K562 (cell line): ENCODE results near the gene NECTIN1. TPM values are rescaled to one million over a fixed set of nuclear protein-coding genes. Genes with fewer than 3 reads are reported as not detected.
A peak's percentile ranks its signal among the peaks of the same experiment; 100 is the strongest.

Experiments
- CCAR2 ChIP-seq: fragments of 200-400 bp; formaldehyde crosslinking; IDR thresholded peaks from 2 replicates; pipeline ENCODE4 v1.6.1; 2017; ENCODE audit warnings: mild to moderate bottlenecking, low read depth, low read length
- DMBX1 ChIP-seq: fragments of 250-450 bp; sonication (Bioruptor Pico); IDR thresholded peaks from 2 replicates; pipeline ENCODE4 v1.8.0; 2022; ENCODE audit warnings: inconsistent platforms, mild to moderate bottlenecking, moderate library complexity, borderline replicate concordance
- KAT8 ChIP-seq: fragments of 450-650 bp; IDR thresholded peaks from 2 replicates; pipeline ENCODE4 v1.6.1; 2016; ENCODE audit warnings: low read depth, mild to moderate bottlenecking
- MECOM ChIP-seq: fragments of 250-450 bp; sonication (Bioruptor Pico); IDR thresholded peaks from 2 replicates; pipeline ENCODE4 v1.8.0; 2022; ENCODE audit warnings: inconsistent platforms
- PYGO2 ChIP-seq: fragments of 450-650 bp; IDR thresholded peaks from 2 replicates; pipeline ENCODE4 v1.6.1; 2016; ENCODE audit warnings: mild to moderate bottlenecking, missing genetic modification characterization, moderate library complexity, missing compliant biosample characterization
- SRSF3 ChIP-seq: fragments of 200-400 bp; formaldehyde crosslinking; IDR thresholded peaks from 2 replicates; pipeline ENCODE4 v1.6.1; 2016; ENCODE audit warnings: mild to moderate bottlenecking, low read length, moderate library complexity; ENCODE audit not compliant: insufficient read depth
- ZNF347 ChIP-seq: fragments of 450-650 bp; formaldehyde crosslinking; IDR thresholded peaks from 2 replicates; pipeline ENCODE4 v1.4.0; 2020; ENCODE audit warnings: low read depth, mild to moderate bottlenecking, moderate library complexity
- ZNF696 ChIP-seq: fragments of 250-450 bp; sonication (Bioruptor Pico); conservative IDR thresholded peaks from 2 replicates; pipeline ENCODE4 v1.4.0; 2020; ENCODE audit warnings: mild to moderate bottlenecking, moderate library complexity
- polyA plus RNA-seq, 8 experiments: library from polyadenylated mRNA; depleted of rRNA in 4 of 8; stranded (reverse) in 5 of 8; unstranded in 3 of 8; fragments of >200 nt; fragmentation: Nextera tagmentation in 2 of 8; fragmentation: Illumina TruSeq in 1 of 8; extraction: Ambion mirVana in 2 of 8; extraction: Trizol in 1 of 8; gene quantifications; 2 replicates each; pipeline versions ENCODE4 v1.2.1 to v1.2.3, GENCODE V29; 2011 to 2014; ENCODE audit warnings: inconsistent platforms in 1 of 8, missing spikeins in 1 of 8
- total RNA-seq, 7 experiments: library from RNA; depleted of rRNA in 6 of 7; stranded (reverse); fragments of >200 nt in 6 of 7; fragmentation: Illumina TruSeq in 2 of 7; extraction: Trizol in 2 of 7; gene quantifications; 2 replicates each; pipeline versions ENCODE4 v1.2.1 to v1.2.3, GENCODE V29; 2011 to 2021; ENCODE audit warnings: low replicate concordance in 1 of 7
- TF ChIP-seq, protein P1 (sequence below): fragments of 200-800 bp; sonication (Bioruptor generic); IDR thresholded peaks from 2 replicates; pipeline ENCODE4 v1.6.1; 2017; ENCODE audit warnings: missing genetic modification characterization, missing compliant biosample characterization
- TF ChIP-seq, protein P2 (sequence below): fragments of 450-650 bp; IDR thresholded peaks from 2 replicates; pipeline ENCODE4 v1.6.1; 2016
- TF ChIP-seq, protein P3 (sequence below), 3 experiments: IDR thresholded peaks in 2 of 3; conservative IDR thresholded peaks in 1 of 3; 2 replicates each; pipeline ENCODE4 v1.5.1; 2011 to 2012; ENCODE audit warnings: low read length in 3 of 3, mild to moderate bottlenecking in 3 of 3, control low read depth in 2 of 3, improper control_type of control experiment in 1 of 3, inconsistent platforms in 1 of 3, low read depth in 1 of 3, mixed read lengths in 1 of 3, moderate library complexity in 1 of 3; ENCODE audit not compliant: insufficient read depth in 2 of 3

NECTIN1 gene
- total and polyA plus RNA-seq, 9 of the 15 experiments (the other 6 are each of a cell fraction or from before 2014, with no cell fraction given) = 0.09 to 0.53 (median 0.23) TPM; not detected in 2

DNA sequence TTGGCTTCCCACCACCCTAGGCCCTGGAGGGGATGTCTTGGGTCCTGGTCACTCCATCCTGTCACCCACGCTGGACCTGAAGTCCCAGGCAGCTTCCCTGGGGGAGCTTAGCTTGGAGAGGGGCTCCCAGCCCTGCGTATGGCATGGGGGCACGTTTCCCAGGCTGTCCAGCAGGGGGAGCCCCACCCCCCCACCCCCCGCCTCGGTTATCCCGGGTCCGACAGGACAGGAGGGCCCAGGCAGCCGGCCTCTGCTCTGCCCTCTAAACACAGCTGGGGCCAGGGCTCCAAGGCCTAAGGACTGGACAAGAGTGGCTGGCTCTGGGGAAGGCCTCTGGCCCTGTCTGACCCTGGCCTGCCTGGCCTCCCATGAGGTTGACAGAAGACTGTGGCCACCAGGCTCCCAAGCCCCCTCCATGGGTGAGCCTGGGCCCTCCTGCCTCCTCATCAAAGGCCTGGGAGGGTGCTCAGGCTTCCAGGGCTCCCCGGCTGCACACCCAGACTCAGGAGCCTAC is 104.8 kb downstream of the NECTIN1 start (continued):
- TF ChIP-seq, protein P1, sequence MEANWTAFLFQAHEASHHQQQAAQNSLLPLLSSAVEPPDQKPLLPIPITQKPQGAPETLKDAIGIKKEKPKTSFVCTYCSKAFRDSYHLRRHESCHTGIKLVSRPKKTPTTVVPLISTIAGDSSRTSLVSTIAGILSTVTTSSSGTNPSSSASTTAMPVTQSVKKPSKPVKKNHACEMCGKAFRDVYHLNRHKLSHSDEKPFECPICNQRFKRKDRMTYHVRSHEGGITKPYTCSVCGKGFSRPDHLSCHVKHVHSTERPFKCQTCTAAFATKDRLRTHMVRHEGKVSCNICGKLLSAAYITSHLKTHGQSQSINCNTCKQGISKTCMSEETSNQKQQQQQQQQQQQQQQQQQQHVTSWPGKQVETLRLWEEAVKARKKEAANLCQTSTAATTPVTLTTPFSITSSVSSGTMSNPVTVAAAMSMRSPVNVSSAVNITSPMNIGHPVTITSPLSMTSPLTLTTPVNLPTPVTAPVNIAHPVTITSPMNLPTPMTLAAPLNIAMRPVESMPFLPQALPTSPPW (CRISPR knock-in tag) = peak; percentile 35; the same call in 1 of the 2 replicates
- no peak for TF ChIP-seq KAT8
- no peak for TF ChIP-seq ZNF696 (CRISPR knock-in tag)
- TF ChIP-seq SRSF3 = no peak
- TF ChIP-seq CCAR2 = no peak
- no peak for TF ChIP-seq MECOM (CRISPR knock-in tag)
- TF ChIP-seq PYGO2 (tag) = no peak
- TF ChIP-seq ZNF347 (CRISPR knock-in tag) = no peak
- TF ChIP-seq, protein P2, sequence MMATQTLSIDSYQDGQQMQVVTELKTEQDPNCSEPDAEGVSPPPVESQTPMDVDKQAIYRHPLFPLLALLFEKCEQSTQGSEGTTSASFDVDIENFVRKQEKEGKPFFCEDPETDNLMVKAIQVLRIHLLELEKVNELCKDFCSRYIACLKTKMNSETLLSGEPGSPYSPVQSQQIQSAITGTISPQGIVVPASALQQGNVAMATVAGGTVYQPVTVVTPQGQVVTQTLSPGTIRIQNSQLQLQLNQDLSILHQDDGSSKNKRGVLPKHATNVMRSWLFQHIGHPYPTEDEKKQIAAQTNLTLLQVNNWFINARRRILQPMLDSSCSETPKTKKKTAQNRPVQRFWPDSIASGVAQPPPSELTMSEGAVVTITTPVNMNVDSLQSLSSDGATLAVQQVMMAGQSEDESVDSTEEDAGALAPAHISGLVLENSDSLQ = no peak
- no peak for TF ChIP-seq DMBX1 (CRISPR knock-in tag)
- TF ChIP-seq, protein P3, sequence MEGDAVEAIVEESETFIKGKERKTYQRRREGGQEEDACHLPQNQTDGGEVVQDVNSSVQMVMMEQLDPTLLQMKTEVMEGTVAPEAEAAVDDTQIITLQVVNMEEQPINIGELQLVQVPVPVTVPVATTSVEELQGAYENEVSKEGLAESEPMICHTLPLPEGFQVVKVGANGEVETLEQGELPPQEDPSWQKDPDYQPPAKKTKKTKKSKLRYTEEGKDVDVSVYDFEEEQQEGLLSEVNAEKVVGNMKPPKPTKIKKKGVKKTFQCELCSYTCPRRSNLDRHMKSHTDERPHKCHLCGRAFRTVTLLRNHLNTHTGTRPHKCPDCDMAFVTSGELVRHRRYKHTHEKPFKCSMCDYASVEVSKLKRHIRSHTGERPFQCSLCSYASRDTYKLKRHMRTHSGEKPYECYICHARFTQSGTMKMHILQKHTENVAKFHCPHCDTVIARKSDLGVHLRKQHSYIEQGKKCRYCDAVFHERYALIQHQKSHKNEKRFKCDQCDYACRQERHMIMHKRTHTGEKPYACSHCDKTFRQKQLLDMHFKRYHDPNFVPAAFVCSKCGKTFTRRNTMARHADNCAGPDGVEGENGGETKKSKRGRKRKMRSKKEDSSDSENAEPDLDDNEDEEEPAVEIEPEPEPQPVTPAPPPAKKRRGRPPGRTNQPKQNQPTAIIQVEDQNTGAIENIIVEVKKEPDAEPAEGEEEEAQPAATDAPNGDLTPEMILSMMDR (IDR thresholded peaks at IDR 0.05 in 2 of 3, conservative IDR thresholded peaks at IDR 0.05 in 1 of 3; ENCODE audit: insufficient read depth in 2 of 3, low read depth in 1 of 3, low read length in 3 of 3) = peak in 2 of 3 experiments; percentile 34 to 48; a peak in 4 of 6 replicates
